MM.1S (cell line): ENCODE results near the gene GNAI3.

Experiments used
- DNase-seq: peaks from one replicate; pipeline ENCODE4 v3.0.0-alpha.2; 2015
- H2AFZ ChIP-seq: fragments of 300-600 bp; sonication (generic); 2 replicates; pipeline ENCODE4 v1.6.0; 2016; ENCODE audit warnings: antibody characterized with exemption, low read length
- H3F3A ChIP-seq: fragments of 300-600 bp; sonication (generic); 2 replicates; pipeline ENCODE4 v1.6.1; 2016; ENCODE audit warnings: mild to moderate bottlenecking, antibody characterized with exemption, low read length, moderate library complexity, mixed read lengths; ENCODE audit not compliant: insufficient read depth
- H3K27ac ChIP-seq: fragments of 300-600 bp; sonication (generic); 2 replicates; pipeline ENCODE4 v1.5.1; 2016; ENCODE audit warnings: mild to moderate bottlenecking, low read length
- H3K27me3 ChIP-seq: fragments of 300-600 bp; sonication (generic); replicated peaks from 2 replicates; pipeline ENCODE4 v1.6.0; 2016; ENCODE audit warnings: low read length; ENCODE audit not compliant: insufficient read depth
- H3K36me3 ChIP-seq: fragments of 300-600 bp; sonication (generic); replicated peaks from 2 replicates; pipeline ENCODE4 v1.6.1; 2016; ENCODE audit warnings: mild to moderate bottlenecking, low read length, mixed read lengths; ENCODE audit not compliant: insufficient read depth
- H3K4me1 ChIP-seq: fragments of 300-600 bp; sonication (generic); 2 replicates; pipeline ENCODE4 v1.6.1; 2016; ENCODE audit warnings: low read length, mixed read lengths
- H3K4me2 ChIP-seq: fragments of 300-600 bp; sonication (generic); 2 replicates; pipeline ENCODE4 v1.6.0; 2016; ENCODE audit warnings: low read depth, low read length
- H3K4me3 ChIP-seq: fragments of 300-600 bp; sonication (generic); 2 replicates; pipeline ENCODE4 v1.5.1; 2016; ENCODE audit warnings: low read length, mixed read lengths
- H3K79me2 ChIP-seq: fragments of 300-600 bp; sonication (generic); 2 replicates; pipeline ENCODE4 v1.6.1; 2016; ENCODE audit warnings: mixed run types, low read length, mixed read lengths
- H3K9ac ChIP-seq: fragments of 300-600 bp; sonication (generic); 2 replicates; pipeline ENCODE4 v1.6.1; 2016; ENCODE audit warnings: low read length, mixed read lengths
- H3K9me2 ChIP-seq: fragments of 300-600 bp; sonication (generic); replicated peaks from 2 replicates; pipeline ENCODE4 v1.6.1; 2016; ENCODE audit warnings: mild to moderate bottlenecking, low read length, mixed read lengths; ENCODE audit not compliant: insufficient read depth
- H3K9me3 ChIP-seq: fragments of 300-600 bp; sonication (generic); replicated peaks from 2 replicates; pipeline ENCODE4 v1.6.1; 2016; ENCODE audit warnings: mild to moderate bottlenecking, low read length, mixed read lengths; ENCODE audit not compliant: insufficient read depth
- H4K20me1 ChIP-seq: fragments of 300-600 bp; sonication (generic); 2 replicates; pipeline ENCODE4 v1.6.1; 2016; ENCODE audit warnings: mild to moderate bottlenecking, low read length, moderate library complexity, mixed read lengths; ENCODE audit not compliant: insufficient read depth
- EZH2 ChIP-seq: fragments of 300-600 bp; sonication (generic); optimal IDR thresholded peaks from 2 replicates; pipeline ENCODE3; 2017; ENCODE audit warnings: low read depth, mild to moderate bottlenecking, antibody characterized with exemption, low read length, mixed read lengths
- EZH2phosphoT487 ChIP-seq: fragments of 300-600 bp; sonication (generic); IDR thresholded peaks from 2 replicates; pipeline ENCODE4 v1.6.1; 2018; ENCODE audit warnings: antibody characterized with exemption, low read length
- TF ChIP-seq, protein P1 (sequence below): fragments of 300-600 bp; sonication (generic); IDR thresholded peaks from 2 replicates; pipeline ENCODE4 v1.5.1; 2016; ENCODE audit warnings: antibody characterized with exemption, low read length, mixed read lengths

The GNAI3 gene

DNA sequence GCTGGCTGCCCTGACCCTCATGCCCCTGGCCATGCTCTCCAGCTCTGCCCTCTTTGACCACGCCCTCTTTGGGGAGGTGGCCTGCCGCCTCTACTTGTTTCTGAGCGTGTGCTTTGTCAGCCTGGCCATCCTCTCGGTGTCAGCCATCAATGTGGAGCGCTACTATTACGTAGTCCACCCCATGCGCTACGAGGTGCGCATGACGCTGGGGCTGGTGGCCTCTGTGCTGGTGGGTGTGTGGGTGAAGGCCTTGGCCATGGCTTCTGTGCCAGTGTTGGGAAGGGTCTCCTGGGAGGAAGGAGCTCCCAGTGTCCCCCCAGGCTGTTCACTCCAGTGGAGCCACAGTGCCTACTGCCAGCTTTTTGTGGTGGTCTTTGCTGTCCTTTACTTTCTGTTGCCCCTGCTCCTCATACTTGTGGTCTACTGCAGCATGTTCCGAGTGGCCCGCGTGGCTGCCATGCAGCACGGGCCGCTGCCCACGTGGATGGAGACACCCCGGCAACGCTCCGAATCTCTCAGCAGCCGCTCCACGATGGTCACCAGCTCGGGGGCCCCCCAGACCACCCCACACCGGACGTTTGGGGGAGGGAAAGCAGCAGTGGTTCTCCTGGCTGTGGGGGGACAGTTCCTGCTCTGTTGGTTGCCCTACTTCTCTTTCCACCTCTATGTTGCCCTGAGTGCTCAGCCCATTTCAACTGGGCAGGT, 5.0 kb upstream of the GNAI3 start:
- no peak overlapping the region for H3K4me2 ChIP-seq
- H3K36me3 ChIP-seq, result no peaks in the 10 kb centered on the region
- no peaks in the 10 kb centered on the region for H3K9me3 ChIP-seq
- H3K4me1 ChIP-seq, result peaks cover 6% of the 10 kb centered on the region; the same call in 1 of the 2 replicates
- no peaks in the 10 kb centered on the region for H3K27me3 ChIP-seq
- peaks cover 12% of the 10 kb centered on the region for H3F3A ChIP-seq
- no peak overlapping the region for H3K4me3 ChIP-seq
- H2AFZ ChIP-seq, result no peak overlapping the region
- no peaks in the 10 kb centered on the region for H4K20me1 ChIP-seq
- no peak overlapping the region for H3K27ac ChIP-seq
- TF ChIP-seq EZH2phosphoT487 (no peak), EZH2 (no peak)
- TF ChIP-seq, protein P1, sequence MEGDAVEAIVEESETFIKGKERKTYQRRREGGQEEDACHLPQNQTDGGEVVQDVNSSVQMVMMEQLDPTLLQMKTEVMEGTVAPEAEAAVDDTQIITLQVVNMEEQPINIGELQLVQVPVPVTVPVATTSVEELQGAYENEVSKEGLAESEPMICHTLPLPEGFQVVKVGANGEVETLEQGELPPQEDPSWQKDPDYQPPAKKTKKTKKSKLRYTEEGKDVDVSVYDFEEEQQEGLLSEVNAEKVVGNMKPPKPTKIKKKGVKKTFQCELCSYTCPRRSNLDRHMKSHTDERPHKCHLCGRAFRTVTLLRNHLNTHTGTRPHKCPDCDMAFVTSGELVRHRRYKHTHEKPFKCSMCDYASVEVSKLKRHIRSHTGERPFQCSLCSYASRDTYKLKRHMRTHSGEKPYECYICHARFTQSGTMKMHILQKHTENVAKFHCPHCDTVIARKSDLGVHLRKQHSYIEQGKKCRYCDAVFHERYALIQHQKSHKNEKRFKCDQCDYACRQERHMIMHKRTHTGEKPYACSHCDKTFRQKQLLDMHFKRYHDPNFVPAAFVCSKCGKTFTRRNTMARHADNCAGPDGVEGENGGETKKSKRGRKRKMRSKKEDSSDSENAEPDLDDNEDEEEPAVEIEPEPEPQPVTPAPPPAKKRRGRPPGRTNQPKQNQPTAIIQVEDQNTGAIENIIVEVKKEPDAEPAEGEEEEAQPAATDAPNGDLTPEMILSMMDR, result no peak
- no peak for DNase-seq
- peaks cover 12% of the 10 kb centered on the region for H3K79me2 ChIP-seq
- H3K9ac ChIP-seq, result no peak overlapping the region
- H3K9me2 ChIP-seq, result no peaks in the 10 kb centered on the region

DNA sequence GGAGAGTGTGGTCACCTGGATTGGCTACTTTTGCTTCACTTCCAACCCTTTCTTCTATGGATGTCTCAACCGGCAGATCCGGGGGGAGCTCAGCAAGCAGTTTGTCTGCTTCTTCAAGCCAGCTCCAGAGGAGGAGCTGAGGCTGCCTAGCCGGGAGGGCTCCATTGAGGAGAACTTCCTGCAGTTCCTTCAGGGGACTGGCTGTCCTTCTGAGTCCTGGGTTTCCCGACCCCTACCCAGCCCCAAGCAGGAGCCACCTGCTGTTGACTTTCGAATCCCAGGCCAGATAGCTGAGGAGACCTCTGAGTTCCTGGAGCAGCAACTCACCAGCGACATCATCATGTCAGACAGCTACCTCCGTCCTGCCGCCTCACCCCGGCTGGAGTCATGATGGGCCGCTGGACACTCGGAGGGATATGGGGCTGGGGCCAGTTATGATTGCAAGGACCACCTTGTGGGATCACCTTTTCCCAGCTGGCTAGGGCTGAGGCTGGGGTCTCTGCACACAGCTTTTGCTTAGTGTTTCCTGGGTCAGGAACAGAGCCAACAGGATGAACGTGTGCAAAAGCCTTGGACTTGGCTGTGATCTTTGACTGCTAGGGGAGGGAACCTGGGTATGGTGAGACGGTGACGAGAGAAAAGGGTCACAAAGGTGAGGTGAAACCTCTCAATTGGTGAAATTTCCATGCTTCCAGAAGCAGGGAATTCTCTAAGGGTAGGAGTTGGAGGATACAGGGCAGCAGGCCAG, 4.3 kb upstream of the GNAI3 start:
- H3K9me3 ChIP-seq, result no peaks in the 10 kb centered on the region
- no peak overlapping the region for H3K4me3 ChIP-seq
- H3K27me3 ChIP-seq, result no peaks in the 10 kb centered on the region
- H3K9me2 ChIP-seq, result no peaks in the 10 kb centered on the region
- H3F3A ChIP-seq, result peaks cover 12% of the 10 kb centered on the region
- peaks cover 6% of the 10 kb centered on the region; the same call in 1 of the 2 replicates for H3K4me1 ChIP-seq
- H3K4me2 ChIP-seq, result no peak overlapping the region
- no peaks in the 10 kb centered on the region for H3K36me3 ChIP-seq
- H3K79me2 ChIP-seq, result peaks cover 19% of the 10 kb centered on the region
- no peak overlapping the region for H3K9ac ChIP-seq
- no peak overlapping the region for H3K27ac ChIP-seq
- H4K20me1 ChIP-seq, result no peaks in the 10 kb centered on the region
- no peak overlapping the region for H2AFZ ChIP-seq
- no peak for TF ChIP-seq EZH2
- TF ChIP-seq, protein P1, result no peak
- no peak for TF ChIP-seq EZH2phosphoT487
- DNase-seq, result no peak

DNA sequence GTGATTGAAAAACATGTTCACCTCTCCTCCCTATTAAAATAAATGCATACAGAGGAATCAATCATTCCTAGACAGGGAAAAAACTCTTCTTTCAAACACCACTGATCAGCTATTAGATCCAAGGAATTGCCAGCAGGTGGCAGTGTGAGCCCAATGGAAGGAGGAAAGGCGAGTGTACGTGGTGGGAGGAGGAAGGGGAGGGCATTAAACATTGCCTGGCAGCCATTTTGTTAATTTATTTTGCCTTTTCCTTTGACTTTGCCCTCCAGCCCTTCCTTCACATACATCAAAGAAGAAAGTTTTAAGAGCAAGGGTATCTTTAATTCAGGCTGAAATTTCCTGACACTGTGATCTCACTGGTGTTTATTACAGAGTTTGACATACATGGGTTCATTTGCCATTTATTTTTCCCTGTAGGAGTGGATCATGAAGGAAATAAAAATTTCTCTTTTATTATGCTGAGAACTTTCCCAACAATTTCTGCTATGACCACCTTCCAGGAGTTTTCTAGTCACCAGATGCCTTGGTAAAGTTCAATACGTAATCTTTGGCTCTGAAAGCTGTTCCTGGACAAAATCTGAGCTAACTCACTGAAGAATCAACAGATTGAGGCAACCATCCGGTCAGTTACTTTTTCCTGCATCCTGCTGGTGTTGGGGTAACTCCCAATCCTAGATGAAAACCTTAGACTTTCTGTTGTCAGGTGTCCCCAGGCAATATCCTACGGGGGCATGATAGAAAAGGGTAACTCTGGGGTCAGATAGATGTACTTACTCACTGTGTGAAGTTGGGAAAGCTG, 1.9 kb upstream of the GNAI3 start:
- peaks cover 6% of the 10 kb centered on the region; the same call in 1 of the 2 replicates for H3K4me1 ChIP-seq
- peak overlapping the region; percentile 63 for H2AFZ ChIP-seq
- H3K9ac ChIP-seq, result peak overlapping the region; percentile 81
- TF ChIP-seq EZH2phosphoT487, result no peak
- TF ChIP-seq EZH2, result no peak
- TF ChIP-seq, protein P1, result peak; percentile 64
- peak overlapping the region; percentile 89 for H3K4me2 ChIP-seq
- no peaks in the 10 kb centered on the region for H3K36me3 ChIP-seq
- peak overlapping the region; percentile 90; the same call in 1 of the 2 replicates for H3K27ac ChIP-seq
- peak overlapping the region; percentile 92 for H3K4me3 ChIP-seq
- peaks cover 43% of the 10 kb centered on the region for H3K79me2 ChIP-seq
- peaks cover 12% of the 10 kb centered on the region for H3F3A ChIP-seq
- no peaks in the 10 kb centered on the region for H3K27me3 ChIP-seq
- H3K9me2 ChIP-seq, result no peaks in the 10 kb centered on the region
- H4K20me1 ChIP-seq, result no peaks in the 10 kb centered on the region
- DNase-seq, result peak; percentile 79
- H3K9me3 ChIP-seq, result no peaks in the 10 kb centered on the region
